ENCODE measurements around the gene COQ8A.
"Not testable (repeated sequence)": the region's sequence is repeated elsewhere in the genome, so short reads cannot be mapped to it uniquely, and the experiment has no call there.

The COQ8A gene

GRCh38 chr1:226985839-226986463, 45.9 kb downstream of the COQ8A start:
- no peak for DNase-seq

- no peak for DNase-seq
Measured at GRCh38 chr1:226986496-226987178, 46.5 kb downstream of the COQ8A start.

GRCh38 chr1:226987179-226987536, 47.1 kb downstream of the COQ8A start:
- DNase-seq: no peak

- no peak for DNase-seq
Measured at GRCh38 chr1:226987623-226988333, 47.7 kb downstream of the COQ8A start.

- DNase-seq: peak; percentile 86
Measured at GRCh38 chr1:226988334-226988666, 48.2 kb downstream of the COQ8A start.

- DNase-seq: no peak
Measured at GRCh38 chr1:226989085-226989920, 49.2 kb downstream of the COQ8A start.

- no peak for DNase-seq
Measured at GRCh38 chr1:226990133-226990716, 50.1 kb downstream of the COQ8A start.

GRCh38 chr1:226991920-226992319, 51.8 kb downstream of the COQ8A start:
- DNase-seq: no peak

- no peak for DNase-seq
Measured at GRCh38 chr1:226993814-226994585, 53.9 kb downstream of the COQ8A start.

- DNase-seq: no peak
Measured at GRCh38 chr1:226994586-226995364, 54.7 kb downstream of the COQ8A start.

GRCh38 chr1:226995365-226996332, 55.6 kb downstream of the COQ8A start:
- DNase-seq: no peak

- DNase-seq: not testable (repeated sequence)
Measured at GRCh38 chr1:226999579-226999978, 59.5 kb downstream of the COQ8A start.

GRCh38 chr1:227002531-227003049, 62.5 kb downstream of the COQ8A start:
- DNase-seq: no peak

- no peak for DNase-seq
Measured at GRCh38 chr1:227003165-227003564, 63.1 kb downstream of the COQ8A start.

GRCh38 chr1:227004796-227005195, 64.7 kb downstream of the COQ8A start:
- DNase-seq: no peak

- DNase-seq: no peak
Measured at GRCh38 chr1:227006226-227006796, 66.2 kb downstream of the COQ8A start.

GRCh38 chr1:227009937-227010336, 69.8 kb downstream of the COQ8A start:
- no peak for DNase-seq

GRCh38 chr1:227010645-227011044, 70.6 kb downstream of the COQ8A start:
- DNase-seq: no peak

- no peak for DNase-seq
Measured at GRCh38 chr1:227016990-227017389, 76.9 kb downstream of the COQ8A start.

GRCh38 chr1:227032396-227032795, 92.3 kb downstream of the COQ8A start:
- no peak for DNase-seq

Measured in NCI-H510A (cell line).